OCI-LY3 (cell line): Measurements from ENCODE around the gene PIK3R3.
A peak's percentile ranks its signal among the peaks of the same experiment; 100 is the strongest.

Experiments used
- H2AFZ ChIP-seq: fragments of 200-600, 300-600 bp; shearing (Covaris generic); 2 replicates; pipeline ENCODE4 v1.6.0; 2014; ENCODE audit warnings: antibody characterized with exemption, low read depth, low read length
- H3K27ac ChIP-seq: fragments of 200-600, 300-600 bp; sonication (generic); 2 replicates; pipeline ENCODE4 v1.5.1; 2014; ENCODE audit warnings: mild to moderate bottlenecking, low read length, moderate library complexity, mixed read lengths
- H3K27me3 ChIP-seq: fragments of 200-600, 300-600 bp; sonication (generic); 2 replicates; pipeline ENCODE4 v1.6.1; 2014; ENCODE audit warnings: low read depth, low read length, mixed read lengths
- H3K36me3 ChIP-seq: fragments of 200-600, 300-600 bp; sonication (generic); replicated peaks from 2 replicates; pipeline ENCODE3; 2014; ENCODE audit warnings: low read depth, low read length, mixed read lengths
- H3K4me1 ChIP-seq: fragments of 300-600, 200-600 bp; sonication (generic); 2 replicates; pipeline ENCODE4 v1.6.1; 2014; ENCODE audit warnings: low read length, mixed read lengths
- H3K4me2 ChIP-seq: fragments of 200-600, 300-600 bp; sonication (generic); 2 replicates; pipeline ENCODE4 v1.6.1; 2014; ENCODE audit warnings: low read length, mixed read lengths
- H3K4me3 ChIP-seq: fragments of 300-600, 200-600 bp; sonication (generic); 2 replicates; pipeline ENCODE4 v1.5.1; 2014; ENCODE audit warnings: antibody characterized with exemption, mild to moderate bottlenecking, low read length, moderate library complexity
- H3K79me2 ChIP-seq: fragments of 300-600, 200-600 bp; shearing (Covaris generic); 2 replicates; pipeline ENCODE4 v1.6.1; 2014; ENCODE audit warnings: mild to moderate bottlenecking, low read length, mixed read lengths
- H3K9ac ChIP-seq: fragments of 300-600, 200-600 bp; shearing (Covaris generic); 2 replicates; pipeline ENCODE4 v1.6.0; 2014; ENCODE audit warnings: mild to moderate bottlenecking, low read length, moderate library complexity
- H3K9me3 ChIP-seq: fragments of 200-600, 300-600 bp; shearing (Covaris generic); 2 replicates; pipeline ENCODE4 v1.6.1; 2014; ENCODE audit warnings: low read length, mixed read lengths; ENCODE audit not compliant: insufficient read depth
- H4K20me1 ChIP-seq: fragments of 200-600, 300-600 bp; sonication (generic); 2 replicates; pipeline ENCODE4 v1.6.1; 2016; ENCODE audit warnings: low read length, mixed read lengths; ENCODE audit not compliant: insufficient read depth
- EZH2phosphoT487 ChIP-seq: fragments of 200-600 bp; shearing (Covaris generic); IDR thresholded peaks from 2 replicates; pipeline ENCODE4 v1.6.1; 2018; ENCODE audit warnings: antibody characterized with exemption, mixed run types, low read depth
- TF ChIP-seq, protein P1 (sequence below): fragments of 200-600, 300-600 bp; sonication (generic); IDR thresholded peaks from 2 replicates; pipeline ENCODE4 v1.5.1; 2014; ENCODE audit warnings: antibody characterized with exemption, low read length, low read depth

PIK3R3 gene

GRCh38 chr1:46171351-46171750, 38.9 kb upstream of the PIK3R3 start:
- Histone ChIP-seq H3K9ac (no peak overlapping the region), H3K9me3 (no peaks in the 10 kb centered on the region), H3K27me3 (peaks cover 11% of the 10 kb centered on the region; the same call in 1 of the 2 replicates), H4K20me1 (no peaks in the 10 kb centered on the region), H3K36me3 (no peaks in the 10 kb centered on the region), H3K4me1 (peaks cover 15% of the 10 kb centered on the region; the same call in 1 of the 2 replicates), H2AFZ (no peak overlapping the region), H3K27ac (no peak overlapping the region), H3K79me2 (no peaks in the 10 kb centered on the region), H3K4me2 (no peak overlapping the region), H3K4me3 (no peak overlapping the region)
- no peak for TF ChIP-seq EZH2phosphoT487
- TF ChIP-seq, protein P1, sequence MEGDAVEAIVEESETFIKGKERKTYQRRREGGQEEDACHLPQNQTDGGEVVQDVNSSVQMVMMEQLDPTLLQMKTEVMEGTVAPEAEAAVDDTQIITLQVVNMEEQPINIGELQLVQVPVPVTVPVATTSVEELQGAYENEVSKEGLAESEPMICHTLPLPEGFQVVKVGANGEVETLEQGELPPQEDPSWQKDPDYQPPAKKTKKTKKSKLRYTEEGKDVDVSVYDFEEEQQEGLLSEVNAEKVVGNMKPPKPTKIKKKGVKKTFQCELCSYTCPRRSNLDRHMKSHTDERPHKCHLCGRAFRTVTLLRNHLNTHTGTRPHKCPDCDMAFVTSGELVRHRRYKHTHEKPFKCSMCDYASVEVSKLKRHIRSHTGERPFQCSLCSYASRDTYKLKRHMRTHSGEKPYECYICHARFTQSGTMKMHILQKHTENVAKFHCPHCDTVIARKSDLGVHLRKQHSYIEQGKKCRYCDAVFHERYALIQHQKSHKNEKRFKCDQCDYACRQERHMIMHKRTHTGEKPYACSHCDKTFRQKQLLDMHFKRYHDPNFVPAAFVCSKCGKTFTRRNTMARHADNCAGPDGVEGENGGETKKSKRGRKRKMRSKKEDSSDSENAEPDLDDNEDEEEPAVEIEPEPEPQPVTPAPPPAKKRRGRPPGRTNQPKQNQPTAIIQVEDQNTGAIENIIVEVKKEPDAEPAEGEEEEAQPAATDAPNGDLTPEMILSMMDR: no peak

DNA sequence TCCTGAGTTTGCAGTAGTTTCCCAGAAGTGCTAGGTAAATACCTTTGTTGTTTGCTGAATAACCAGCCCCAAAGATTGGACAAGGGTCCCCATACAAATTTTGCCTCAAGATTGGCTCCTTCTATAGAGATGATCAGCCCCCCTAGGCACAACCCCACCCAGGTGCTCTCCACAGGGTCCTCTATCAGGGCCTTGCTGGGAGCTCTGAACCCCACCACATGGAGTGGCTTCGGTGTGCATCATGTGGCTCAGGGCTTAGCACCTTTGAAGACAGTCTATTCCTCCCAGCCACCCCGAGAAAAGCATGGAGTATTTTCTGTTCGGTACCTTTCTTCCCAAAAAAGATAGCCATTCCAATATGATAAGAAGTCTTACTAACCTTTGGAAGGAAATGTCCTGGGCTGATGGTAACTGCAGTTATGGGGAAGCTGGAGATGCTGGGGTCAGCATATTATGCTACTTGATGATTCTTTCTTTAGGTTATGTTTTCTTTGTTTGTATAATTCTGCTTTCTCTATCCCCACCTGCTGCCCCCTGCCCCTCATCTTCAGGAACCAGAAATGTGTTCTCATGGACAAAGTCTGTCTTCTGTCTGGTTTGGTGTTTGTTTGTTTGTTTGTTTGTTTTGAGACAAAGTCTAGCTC, 37.5 kb upstream of the PIK3R3 start:
- H3K27ac ChIP-seq: no peak overlapping the region
- H3K27me3 ChIP-seq: peaks cover 12% of the 10 kb centered on the region; the same call in 1 of the 2 replicates
- H3K9me3 ChIP-seq: no peaks in the 10 kb centered on the region
- no peaks in the 10 kb centered on the region for H3K79me2 ChIP-seq
- H3K4me1 ChIP-seq: peaks cover 19% of the 10 kb centered on the region; the same call in 1 of the 2 replicates
- no peak overlapping the region for H3K4me2 ChIP-seq
- no peak overlapping the region for H3K9ac ChIP-seq
- no peak overlapping the region for H3K4me3 ChIP-seq
- no peaks in the 10 kb centered on the region for H3K36me3 ChIP-seq
- no peak for TF ChIP-seq EZH2phosphoT487
- TF ChIP-seq, protein P1: no peak
- H4K20me1 ChIP-seq: no peaks in the 10 kb centered on the region
- no peak overlapping the region for H2AFZ ChIP-seq

- H3K9ac ChIP-seq: no peak overlapping the region
- H4K20me1 ChIP-seq: no peaks in the 10 kb centered on the region
- H3K9me3 ChIP-seq: no peaks in the 10 kb centered on the region
- no peak for TF ChIP-seq EZH2phosphoT487
- TF ChIP-seq, protein P1: no peak
- peaks cover 16% of the 10 kb centered on the region; the same call in 1 of the 2 replicates for H3K4me1 ChIP-seq
- no peak overlapping the region for H3K4me2 ChIP-seq
- H3K27me3 ChIP-seq: peaks cover 19% of the 10 kb centered on the region; the same call in 1 of the 2 replicates
- H2AFZ ChIP-seq: no peak overlapping the region
- H3K36me3 ChIP-seq: no peaks in the 10 kb centered on the region
- no peaks in the 10 kb centered on the region for H3K79me2 ChIP-seq
- no peak overlapping the region for H3K4me3 ChIP-seq
- H3K27ac ChIP-seq: no peak overlapping the region
These were observed 36.0 kb upstream of the PIK3R3 start for GRCh38 chr1:46168477-46168876.

DNA sequence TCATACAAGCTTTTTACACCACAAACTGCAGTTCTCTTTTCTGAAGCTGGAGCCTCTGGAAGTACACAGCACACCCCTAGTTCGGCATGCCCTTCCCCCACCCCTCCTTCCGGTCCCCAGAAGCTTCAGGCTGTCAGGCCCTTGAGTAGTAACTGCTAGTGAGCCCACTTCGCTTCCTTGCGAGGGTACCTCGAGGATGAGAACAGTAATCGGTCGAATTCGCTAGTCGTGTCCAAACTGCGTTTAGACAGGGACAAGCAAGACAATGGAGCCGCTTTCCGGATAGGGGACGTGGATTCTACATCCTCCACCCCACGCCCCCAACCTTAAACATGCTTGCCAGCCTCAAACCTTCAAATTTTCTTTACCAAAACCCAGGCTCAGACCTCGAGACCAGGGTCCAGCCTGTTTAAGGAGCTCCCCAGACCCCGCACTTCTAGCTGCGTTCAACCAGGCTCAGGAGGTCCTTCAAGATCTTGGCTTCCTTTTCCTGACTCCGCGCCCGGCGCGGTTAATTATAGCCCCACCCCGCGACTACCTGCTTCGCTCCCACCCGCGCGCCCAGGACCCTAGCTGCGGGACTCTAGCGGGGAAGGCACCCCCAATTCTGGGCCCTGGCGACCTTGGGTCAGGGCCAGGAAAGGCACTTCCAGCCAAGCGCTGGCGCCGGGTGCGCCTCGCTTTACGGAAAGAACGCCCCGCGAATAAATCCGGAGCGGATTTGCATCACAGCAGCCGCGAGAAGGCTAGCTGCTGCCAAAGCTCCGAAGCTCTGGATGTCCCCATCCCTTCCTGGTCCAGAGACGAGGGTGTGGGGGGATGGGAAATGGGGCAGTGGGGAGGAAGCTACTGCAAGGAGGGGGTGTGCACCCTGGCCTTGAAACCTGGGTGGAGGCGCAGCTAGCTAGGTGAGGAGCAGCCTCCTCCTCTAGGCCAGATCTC, 34.4 kb upstream of the PIK3R3 start:
- peak overlapping the region; percentile 100 for H3K4me2 ChIP-seq

More for the DNA sequence above, 34.4 kb upstream of the PIK3R3 start:
- TF ChIP-seq, protein P1: no peak
- no peak for TF ChIP-seq EZH2phosphoT487
- Histone ChIP-seq H3K4me3 (peak overlapping the region; percentile 92), H3K27ac (no peak overlapping the region), H3K36me3 (no peaks in the 10 kb centered on the region), H3K27me3 (peaks cover 22% of the 10 kb centered on the region; the same call in 1 of the 2 replicates), H3K4me1 (peaks cover 11% of the 10 kb centered on the region; the same call in 1 of the 2 replicates), H2AFZ (peak overlapping the region; percentile 98), H3K9ac (peak overlapping the region; percentile 72), H4K20me1 (no peaks in the 10 kb centered on the region), H3K79me2 (no peaks in the 10 kb centered on the region), H3K9me3 (no peaks in the 10 kb centered on the region)
